Kidney tubule cell (primary cell): Measurements from ENCODE around the gene IFNA10.
A peak's percentile ranks its signal among the peaks of the same experiment; 100 is the strongest.
"Not testable (repeated sequence)": the region's sequence is repeated elsewhere in the genome, so short reads cannot be mapped to it uniquely, and the experiment has no call there.

ENCODE experiments used
- DNase-seq: peaks from one replicate; pipeline ENCODE4 v3.0.0-alpha.2; 2018; ENCODE audit warnings: low spot score

Gene IFNA10

GRCh38 chr9:21194867-21195776 is 11.8 kb downstream of the IFNA10 start:
- DNase-seq: peak; percentile 27

DNA sequence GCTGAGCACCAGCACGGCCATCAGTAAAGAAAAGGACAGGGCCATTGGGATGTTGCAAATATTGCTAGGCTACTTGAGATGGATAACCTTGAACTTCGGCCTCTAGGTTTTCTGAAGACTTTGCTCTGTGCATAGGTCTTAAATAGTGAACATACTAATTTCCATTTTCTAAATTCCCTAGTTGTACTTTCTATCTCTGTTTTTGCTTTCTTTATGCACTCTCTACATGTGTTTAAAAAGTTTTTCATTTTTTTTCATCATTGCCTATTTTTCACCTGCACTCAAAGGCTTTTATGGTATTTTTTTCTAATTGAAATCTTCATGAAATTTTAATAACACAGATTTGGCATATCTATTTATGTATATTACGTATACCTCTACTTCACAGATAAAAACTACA is 19.5 kb downstream of the IFNA10 start, which contains the start of gene IFNA4:
Gene IFNA4 (minus strand): TSS at position 101 of the 400 bp plus-strand sequence. CDS start 56 bp downstream, at position 45.
- DNase-seq: not testable (repeated sequence)

- peak; percentile 26 for DNase-seq
These were observed 23.9 kb downstream of the IFNA10 start for GRCh38 chr9:21182810-21183736.

GRCh38 chr9:21174671-21175070 is 32.3 kb downstream of the IFNA10 start:
- DNase-seq: no peak

DNA sequence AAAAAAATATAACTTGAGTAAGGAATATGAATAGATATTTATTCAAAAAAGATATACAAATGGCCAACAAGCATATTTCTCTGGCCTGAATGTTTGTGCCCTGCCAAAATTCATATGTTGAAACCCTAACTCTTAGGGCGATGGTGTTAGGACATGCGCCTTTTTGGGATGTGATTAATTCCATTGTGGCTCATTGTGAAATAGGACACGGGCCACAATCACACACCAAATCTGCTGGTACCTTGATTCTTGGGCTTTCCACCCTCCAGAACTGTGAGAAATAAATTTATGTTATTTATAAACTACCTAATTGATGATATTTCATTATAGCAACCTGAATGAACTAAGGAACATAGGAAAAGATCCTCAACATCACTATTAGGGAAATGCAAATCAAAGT is 34.8 kb downstream of the IFNA10 start:
- DNase-seq: no peak

DNA sequence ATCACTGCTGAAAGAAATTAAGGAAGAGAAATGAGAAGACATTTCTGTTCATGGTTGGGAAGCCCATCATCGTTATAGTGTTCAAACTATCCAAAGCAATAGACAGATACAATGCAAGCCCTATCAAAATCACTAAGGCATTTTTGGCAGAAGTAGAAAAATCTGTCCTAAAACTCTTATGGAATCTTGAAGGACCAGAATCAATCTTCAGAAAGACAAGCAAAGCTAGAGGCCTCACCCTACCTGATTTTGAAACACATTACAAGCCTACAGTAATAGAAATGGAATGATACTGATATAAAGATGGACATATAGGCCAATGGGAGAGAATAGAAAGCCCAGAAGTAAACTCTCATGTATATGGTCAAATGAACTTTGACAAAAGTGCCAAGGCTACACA is 35.6 kb downstream of the IFNA10 start:
- DNase-seq: no peak

DNA sequence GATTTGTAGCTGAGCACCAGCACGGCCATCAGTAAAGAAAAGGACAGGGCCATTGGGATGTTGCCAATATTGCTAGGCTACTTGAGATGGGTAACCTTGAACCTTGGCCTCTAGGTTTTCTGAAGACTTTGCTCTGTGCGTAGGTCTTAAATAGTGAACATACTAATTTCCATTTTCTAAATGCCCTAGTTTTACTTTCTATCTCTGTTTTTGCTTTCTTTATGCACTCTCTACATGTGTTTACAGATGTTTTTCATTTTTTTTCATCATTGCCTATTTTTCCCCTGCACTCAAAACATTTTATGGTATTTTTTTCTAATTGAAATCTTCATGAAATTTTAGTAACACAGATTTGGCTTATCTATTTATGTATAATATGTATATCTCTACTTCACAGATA is 40.4 kb downstream of the IFNA10 start, which contains the start of gene IFNA21:
Gene IFNA21 (minus strand): TSS at position 101 of the 400 bp plus-strand sequence. CDS start 48 bp downstream, at position 53.
- not testable (repeated sequence) for DNase-seq

GRCh38 chr9:21165516-21165915 is 41.4 kb downstream of the IFNA10 start:
- DNase-seq: no peak

- peak; percentile 34 for DNase-seq
These were observed 46.8 kb downstream of the IFNA10 start for GRCh38 chr9:21160178-21160577.
